SW480 (cell line): ENCODE data around the gene KIAA0408.

Experiments
- DNase-seq: peaks from one replicate; pipeline ENCODE4 v3.0.0-alpha.2; 2016; ENCODE audit warnings: low spot score

KIAA0408 gene

GRCh38 chr6:127459231-127459641 is at the start of gene KIAA0408:
KIAA0408 (minus strand) TSS chr6:127459389; CDS start chr6:127453981, 5,408 bp downstream.
- DNase-seq: no peak

- DNase-seq: no peak
Observed at GRCh38 chr6:127506894-127507293, 47.7 kb upstream of the KIAA0408 start.

- DNase-seq: no peak
Observed at GRCh38 chr6:127503022-127503421, 43.8 kb upstream of the KIAA0408 start.

- DNase-seq: no peak
Observed at GRCh38 chr6:127497410-127497809, 38.2 kb upstream of the KIAA0408 start.

GRCh38 chr6:127496471-127496870 is 37.3 kb upstream of the KIAA0408 start:
- no peak for DNase-seq

- no peak for DNase-seq
Observed at GRCh38 chr6:127494240-127494767, 35.1 kb upstream of the KIAA0408 start.

- DNase-seq: no peak
Observed at GRCh38 chr6:127489248-127489647, 30.1 kb upstream of the KIAA0408 start.

GRCh38 chr6:127486934-127487333 is 27.7 kb upstream of the KIAA0408 start:
- no peak for DNase-seq

GRCh38 chr6:127484212-127484863 is 25.1 kb upstream of the KIAA0408 start:
- peak; percentile 10 for DNase-seq

- no peak for DNase-seq
Observed at GRCh38 chr6:127483399-127484055, 24.3 kb upstream of the KIAA0408 start.

GRCh38 chr6:127482325-127482724 is 23.1 kb upstream of the KIAA0408 start:
- DNase-seq: no peak

GRCh38 chr6:127481628-127482027 is 22.4 kb upstream of the KIAA0408 start:
- no peak for DNase-seq

- DNase-seq: no peak
Observed at GRCh38 chr6:127481111-127481510, 21.9 kb upstream of the KIAA0408 start.

GRCh38 chr6:127477658-127478057 is 18.5 kb upstream of the KIAA0408 start:
- no peak for DNase-seq

- no peak for DNase-seq
Observed at GRCh38 chr6:127475823-127476176, 16.6 kb upstream of the KIAA0408 start.

GRCh38 chr6:127475135-127475822 is 16.1 kb upstream of the KIAA0408 start:
- no peak for DNase-seq

- DNase-seq: no peak
Observed at GRCh38 chr6:127471379-127472255, 12.4 kb upstream of the KIAA0408 start.

- no peak for DNase-seq
Observed at GRCh38 chr6:127468936-127469335, 9.7 kb upstream of the KIAA0408 start.

GRCh38 chr6:127466416-127466815 is 7.2 kb upstream of the KIAA0408 start:
- no peak for DNase-seq

- DNase-seq: peak; percentile 48
Observed at GRCh38 chr6:127464881-127465459, 5.8 kb upstream of the KIAA0408 start.

- DNase-seq: no peak
Observed at GRCh38 chr6:127464161-127464880, 5.1 kb upstream of the KIAA0408 start.
